AG04449 (cell line): ENCODE results near the gene MANSC4.

Experiments
- CTCF ChIA-PET: fragments of 350-600 bp; formaldehyde crosslinking; extraction: SDS; loops from one replicate; lab custom pipeline; 2021; ENCODE audit warnings: antibody characterized with exemption; lab: Yijun Ruan, JAX
- POLR2A ChIA-PET: fragments of 400-600, 350-600 bp; formaldehyde crosslinking; extraction: SDS; loops from one replicate; lab custom pipeline; 2020; ENCODE audit warnings: antibody characterized with exemption, inconsistent platforms; lab: Yijun Ruan, JAX
- DNase-seq: peaks from one replicate; pipeline ENCODE4 v3.0.0-alpha.2; 2010; ENCODE audit warnings: low read depth, low spot score
- H3K4me3 ChIP-seq: 2 replicates; pipeline ENCODE4 v1.5.1; 2011; ENCODE audit warnings: low read depth, mild to moderate bottlenecking, control low read depth, low read length
- CTCF ChIP-seq: IDR thresholded peaks from one replicate; pipeline ENCODE4 v1.5.1; 2011; ENCODE audit warnings: mild to moderate bottlenecking, moderate library complexity, low read length, control low read depth, inconsistent platforms; ENCODE audit not compliant: insufficient read depth; ENCODE audit errors: missing control alignments

Gene MANSC4

GRCh38 chr12:27797301-27798025, 17.4 kb upstream of the MANSC4 start:
- DNase-seq, result no peak
- H3K4me3 ChIP-seq, result no peak overlapping the region
- CTCF ChIA-PET, result interaction anchor here (1.7 kb wide), 1 partner anchor 24 kb away, joined by 8 read pairs; no protein-coding TSS in a partner anchor
- POLR2A ChIA-PET, result no interaction called here
- TF ChIP-seq CTCF, result no peak

- POLR2A ChIA-PET, result no interaction called here
- CTCF ChIA-PET, result interaction anchor here (1.1 to 2.2 kb wide), 3 partner anchors 9 to 144 kb away, joined by 3 to 9 read pairs (median 3); no protein-coding TSS in a partner anchor
- no peak for DNase-seq
- TF ChIP-seq CTCF, result no peak
- no peak overlapping the region for H3K4me3 ChIP-seq
Observed at GRCh38 chr12:27796128-27796527, 16.1 kb upstream of the MANSC4 start.

- H3K4me3 ChIP-seq, result no peak overlapping the region
- CTCF ChIA-PET, result interaction anchor here (1.1 to 2.2 kb wide), 3 partner anchors 8 to 146 kb away, joined by 3 to 9 read pairs (median 3); no protein-coding TSS in a partner anchor
- POLR2A ChIA-PET, result no interaction called here
- DNase-seq, result no peak
- TF ChIP-seq CTCF, result no peak
Observed at GRCh38 chr12:27794818-27795584, 15.0 kb upstream of the MANSC4 start.

GRCh38 chr12:27790179-27790578, 10.1 kb upstream of the MANSC4 start:
- ChIA-PET POLR2A (no interaction called here), CTCF (interaction anchor here (1.2 kb wide), 1 partner anchor 31 kb away, joined by 7 read pairs; no protein-coding TSS in a partner anchor)
- no peak for DNase-seq
- no peak for TF ChIP-seq CTCF
- no peak overlapping the region for H3K4me3 ChIP-seq

- no peak overlapping the region for H3K4me3 ChIP-seq
- TF ChIP-seq CTCF, result no peak
- ChIA-PET CTCF (interaction anchor here (0.9 to 2.2 kb wide), 4 partner anchors 8 to 53 kb away, joined by 3 to 7 read pairs (median 4); partner anchors contain the start of genes KLHL42 and MANSC4), POLR2A (no interaction called here)
- no peak for DNase-seq
Observed at GRCh38 chr12:27787559-27787958, 7.5 kb upstream of the MANSC4 start.
